Hepatocyte (in vitro differentiated cells): Measurements from ENCODE around the gene CYP24A1.

Experiments used
- CTCF ChIP-seq: fragments of 200-600 bp; sonication (generic); IDR thresholded peaks from 2 replicates; pipeline ENCODE4 v1.5.1; 2016; ENCODE audit warnings: antibody characterized with exemption, mild to moderate bottlenecking; ENCODE audit not compliant: poor library complexity
- EZH2phosphoT487 ChIP-seq: fragments of 200-600 bp; sonication (generic); IDR thresholded peaks from one replicate; pipeline ENCODE4 v1.6.1; 2018; ENCODE audit warnings: antibody characterized with exemption, mild to moderate bottlenecking, low read depth, moderate library complexity; ENCODE audit not compliant: unreplicated experiment, severe bottlenecking

DNA sequence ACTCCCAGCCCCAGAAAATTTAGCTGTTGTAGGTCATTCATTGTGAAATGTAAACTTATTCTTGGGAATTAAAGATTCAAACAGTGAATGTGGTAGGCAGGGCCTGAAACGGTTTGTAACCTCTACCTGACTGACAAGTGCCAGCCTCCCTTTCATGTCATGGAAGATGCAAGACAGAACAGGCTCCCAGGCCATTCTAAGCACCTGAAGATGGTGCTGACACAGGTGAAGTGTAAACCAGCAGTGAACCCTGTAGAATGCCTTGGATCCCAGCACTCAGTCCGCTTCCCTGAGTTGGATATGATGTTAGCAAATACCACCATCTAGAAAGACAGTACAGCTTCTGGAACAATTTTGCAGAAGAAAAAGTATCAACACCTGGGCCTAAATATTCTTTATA, 19.3 kb downstream of the CYP24A1 start:
- TF ChIP-seq CTCF, result no peak
- TF ChIP-seq EZH2phosphoT487, result no peak
